Forelimb muscle (tissue), 1 donor: Measurements from ENCODE around the gene DTNBP1. TPM values are rescaled to one million over a fixed set of nuclear protein-coding genes. Genes with fewer than 3 reads are reported as not detected.

ENCODE experiments used
- DNase-seq: peaks from one replicate; pipeline ENCODE4 v3.0.0-alpha.2; 2013; ENCODE audit warnings: low read depth
- polyA plus RNA-seq: library from polyadenylated mRNA; unstranded; fragments of 120-200 nt; gene quantifications from one replicate; pipeline ENCODE4 v1.2.1, GENCODE V29; 2013; ENCODE audit not compliant: insufficient read length

Gene DTNBP1
- polyA plus RNA-seq, 1 donor: 18.3 TPM

DNA sequence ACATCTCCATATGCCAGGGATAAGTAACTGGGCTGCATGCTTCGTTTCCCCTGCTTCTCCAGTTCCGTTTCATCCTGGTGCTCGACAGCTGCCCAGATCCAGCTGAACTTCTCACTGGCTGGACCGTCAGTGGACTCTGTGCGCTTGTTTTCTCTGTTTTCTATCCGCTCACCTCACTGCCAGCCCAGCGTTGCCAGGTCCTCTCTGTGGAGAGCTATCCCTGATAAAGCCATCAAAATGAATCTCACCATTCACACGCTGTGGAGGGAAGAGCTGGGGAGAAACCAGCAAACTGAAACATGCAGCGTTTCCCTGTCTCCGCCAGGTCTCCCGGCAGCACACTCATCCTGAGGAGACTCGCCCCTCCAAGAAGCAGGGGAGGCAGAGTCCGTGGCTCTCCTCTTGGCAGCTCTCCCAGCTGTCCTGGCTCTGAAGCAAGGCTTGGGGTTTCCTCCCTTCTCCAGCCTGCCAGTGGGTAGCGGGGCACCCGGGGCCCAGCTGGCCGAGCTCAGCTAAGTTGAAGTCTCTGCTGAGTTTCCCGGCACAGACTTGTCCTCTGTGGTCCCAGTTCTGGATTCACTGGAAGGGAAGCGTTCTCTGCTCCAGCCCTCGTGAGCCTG is 160.9 kb downstream of the DTNBP1 start:
- DNase-seq: no peak

DNA sequence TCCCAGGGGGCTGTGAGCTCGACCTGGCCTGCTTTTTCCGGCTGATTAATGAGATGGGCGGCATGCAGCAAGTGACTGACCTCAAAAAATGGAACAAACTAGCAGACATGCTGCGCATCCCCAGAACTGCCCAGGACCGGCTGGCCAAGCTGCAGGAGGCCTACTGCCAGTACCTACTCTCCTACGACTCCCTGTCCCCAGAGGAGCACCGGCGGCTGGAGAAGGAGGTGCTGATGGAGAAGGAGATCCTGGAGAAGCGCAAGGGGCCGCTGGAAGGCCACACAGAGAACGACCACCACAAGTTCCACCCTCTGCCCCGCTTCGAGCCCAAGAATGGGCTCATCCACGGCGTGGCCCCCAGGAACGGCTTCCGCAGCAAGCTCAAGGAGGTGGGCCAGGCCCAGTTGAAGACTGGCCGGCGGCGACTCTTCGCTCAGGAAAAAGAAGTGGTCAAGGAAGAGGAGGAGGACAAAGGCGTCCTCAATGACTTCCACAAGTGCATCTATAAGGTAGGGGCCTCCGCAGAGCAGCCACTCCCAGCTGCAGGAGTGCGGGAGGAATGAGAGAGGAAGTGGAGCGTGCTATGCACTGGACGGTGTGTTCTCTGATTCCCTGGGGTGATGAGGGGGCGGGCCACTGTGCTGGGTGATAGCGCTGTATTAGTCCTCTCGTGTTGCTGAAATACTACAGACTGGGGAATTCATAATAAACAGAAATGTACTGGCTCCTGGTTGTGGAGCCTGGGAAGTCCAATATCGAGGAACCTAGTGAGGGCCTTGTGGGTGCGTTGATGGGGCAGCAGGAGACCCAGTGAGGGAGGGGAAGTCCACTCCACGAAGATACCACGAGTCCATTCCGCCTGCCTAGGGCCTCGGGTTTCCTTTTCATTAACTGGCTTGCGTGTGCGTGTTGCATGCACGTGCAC is 161.7 kb downstream of the DTNBP1 start:
- DNase-seq: no peak

DNA sequence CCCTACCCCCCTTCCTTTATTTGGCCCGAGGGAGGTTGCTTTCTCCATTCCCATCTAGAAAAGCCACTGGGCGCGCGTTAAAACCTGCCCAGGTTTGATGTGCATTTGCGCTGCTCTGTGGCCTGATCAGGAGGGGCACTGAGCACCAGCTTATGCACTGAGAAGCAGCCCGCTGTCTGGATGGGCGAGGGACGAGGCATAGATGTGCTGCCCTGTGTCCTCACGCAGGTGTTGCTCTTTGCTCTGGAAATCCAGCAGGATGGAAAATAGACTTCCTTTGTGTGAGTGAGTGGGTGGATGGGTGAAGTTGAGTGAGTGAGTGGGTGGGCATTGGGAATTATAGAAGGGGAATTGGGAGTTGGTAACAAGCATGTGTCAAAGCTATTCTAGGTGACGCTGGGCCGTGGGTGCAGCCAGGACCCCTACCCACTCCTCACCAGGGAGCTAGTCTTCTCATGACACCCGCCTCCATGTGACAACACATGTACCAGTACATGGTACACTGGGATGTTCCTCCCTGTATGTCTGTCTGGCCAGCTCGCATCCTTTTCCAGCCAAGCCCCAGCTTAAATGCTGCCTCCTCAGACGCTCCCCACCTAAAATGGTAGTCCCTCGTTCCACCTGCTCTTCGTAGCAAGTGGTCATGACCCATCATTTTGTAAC is 162.6 kb downstream of the DTNBP1 start:
- DNase-seq: no peak

DNA sequence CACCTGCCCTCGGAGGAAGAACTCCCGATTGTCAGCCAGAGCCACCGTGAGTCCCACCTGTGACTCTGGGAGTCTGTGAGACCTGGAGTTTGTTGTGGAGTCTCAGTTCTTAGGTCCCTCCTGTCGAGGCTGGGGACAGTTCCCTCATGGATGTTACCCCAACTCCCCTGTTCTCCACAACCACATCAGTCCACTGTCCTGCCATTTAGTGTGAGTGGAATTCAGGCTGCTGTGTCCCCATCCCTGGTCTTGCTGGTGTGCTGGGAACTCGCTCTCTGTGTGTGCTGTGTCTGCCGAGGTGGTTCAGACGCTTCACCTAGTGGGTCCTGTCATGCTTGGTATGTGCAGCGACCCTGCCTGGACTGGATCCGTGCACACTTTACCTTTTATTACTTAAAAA is 163.2 kb downstream of the DTNBP1 start:
- DNase-seq: no peak

DNA sequence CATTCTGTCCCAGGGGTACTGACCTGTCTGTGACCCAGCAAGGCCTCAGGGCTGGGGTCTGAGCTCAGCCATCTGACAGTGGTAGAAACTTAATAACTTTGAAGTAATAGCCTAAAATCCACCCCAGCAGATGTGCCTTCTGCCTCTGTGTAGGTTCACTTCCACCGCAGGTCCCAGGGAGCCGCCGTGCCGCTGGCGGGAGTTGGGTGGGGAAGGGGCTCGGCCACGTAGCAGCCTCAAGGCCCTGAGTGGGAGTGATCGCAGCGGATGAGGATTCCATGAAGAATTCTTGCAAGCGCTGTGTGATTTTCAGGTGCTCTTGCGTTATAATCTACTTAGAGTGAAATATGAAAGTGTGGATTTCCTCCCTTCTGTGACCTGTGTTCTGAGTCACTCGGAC is 163.7 kb downstream of the DTNBP1 start:
- no peak for DNase-seq

DNA sequence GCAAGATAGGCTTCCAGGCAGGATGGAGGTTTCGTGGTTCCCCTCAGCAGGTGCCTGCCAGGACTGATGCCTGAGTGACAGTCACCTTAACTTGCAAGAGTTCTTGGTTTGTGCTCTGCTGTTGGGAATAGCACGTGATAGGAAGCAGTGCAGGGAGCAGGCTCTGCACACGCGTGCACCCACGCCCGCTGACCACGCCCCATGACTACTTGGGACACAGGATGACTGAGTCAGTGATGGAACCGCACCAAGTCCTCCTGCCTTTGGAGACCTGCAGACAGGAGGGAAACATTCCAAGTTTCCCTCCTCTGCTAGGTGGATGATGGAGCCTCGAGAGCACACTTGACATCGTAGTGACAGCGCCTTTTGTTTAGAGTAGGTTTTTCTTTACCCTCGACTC is 164.2 kb downstream of the DTNBP1 start:
- DNase-seq: no peak

DNA sequence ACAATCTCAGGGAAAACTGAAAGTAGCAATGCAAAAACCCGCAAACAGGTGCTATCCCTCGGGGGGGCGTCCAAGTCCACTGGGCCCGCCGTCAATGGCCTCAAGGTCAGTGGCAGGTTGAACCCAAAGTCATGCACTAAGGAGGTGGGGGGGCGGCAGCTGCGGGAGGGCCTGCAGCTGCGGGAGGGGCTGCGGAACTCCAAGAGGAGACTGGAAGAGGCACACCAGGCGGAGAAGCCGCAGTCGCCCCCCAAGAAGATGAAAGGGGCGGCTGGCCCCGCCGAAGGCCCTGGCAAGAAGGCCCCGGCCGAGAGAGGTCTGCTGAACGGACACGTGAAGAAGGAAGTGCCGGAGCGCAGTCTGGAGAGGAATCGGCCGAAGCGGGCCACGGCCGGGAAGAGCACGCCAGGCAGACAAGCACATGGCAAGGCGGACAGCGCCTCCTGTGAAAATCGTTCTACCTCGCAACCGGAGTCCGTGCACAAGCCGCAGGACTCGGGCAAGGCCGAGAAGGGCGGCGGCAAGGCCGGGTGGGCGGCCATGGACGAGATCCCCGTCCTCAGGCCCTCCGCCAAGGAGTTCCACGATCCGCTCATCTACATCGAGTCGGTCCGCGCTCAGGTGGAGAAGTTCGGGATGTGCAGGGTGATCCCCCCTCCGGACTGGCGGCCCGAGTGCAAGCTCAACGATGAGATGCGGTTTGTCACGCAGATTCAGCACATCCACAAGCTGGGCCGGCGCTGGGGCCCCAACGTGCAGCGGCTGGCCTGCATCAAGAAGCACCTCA is 166.3 kb downstream of the DTNBP1 start:
- no peak for DNase-seq

DNA sequence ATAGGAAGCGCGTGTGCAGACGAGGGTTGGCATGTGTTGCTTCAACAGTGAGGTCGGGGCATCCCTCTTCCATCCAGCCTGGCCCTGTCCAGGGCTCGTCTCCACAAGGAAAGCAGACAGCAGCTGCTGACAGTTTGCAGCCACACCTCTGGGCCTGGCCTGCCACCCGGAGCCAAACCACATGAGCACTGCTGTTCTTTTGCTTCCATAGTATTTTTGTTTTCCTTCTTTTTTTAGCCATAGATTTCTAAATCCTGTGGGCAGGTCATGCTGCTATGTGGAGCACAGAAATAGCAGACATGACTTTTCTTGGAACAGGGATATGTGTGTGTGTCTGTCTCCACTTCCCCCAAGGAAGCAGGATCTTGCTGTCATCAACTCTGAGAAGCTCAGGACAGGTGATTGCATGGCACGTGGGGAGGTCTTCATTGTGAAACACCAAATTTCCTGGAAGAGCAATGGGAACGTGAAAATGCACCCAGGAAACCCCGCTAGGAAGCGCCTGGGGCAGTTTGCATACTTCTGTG is 167.4 kb downstream of the DTNBP1 start:
- DNase-seq: no peak

DNA sequence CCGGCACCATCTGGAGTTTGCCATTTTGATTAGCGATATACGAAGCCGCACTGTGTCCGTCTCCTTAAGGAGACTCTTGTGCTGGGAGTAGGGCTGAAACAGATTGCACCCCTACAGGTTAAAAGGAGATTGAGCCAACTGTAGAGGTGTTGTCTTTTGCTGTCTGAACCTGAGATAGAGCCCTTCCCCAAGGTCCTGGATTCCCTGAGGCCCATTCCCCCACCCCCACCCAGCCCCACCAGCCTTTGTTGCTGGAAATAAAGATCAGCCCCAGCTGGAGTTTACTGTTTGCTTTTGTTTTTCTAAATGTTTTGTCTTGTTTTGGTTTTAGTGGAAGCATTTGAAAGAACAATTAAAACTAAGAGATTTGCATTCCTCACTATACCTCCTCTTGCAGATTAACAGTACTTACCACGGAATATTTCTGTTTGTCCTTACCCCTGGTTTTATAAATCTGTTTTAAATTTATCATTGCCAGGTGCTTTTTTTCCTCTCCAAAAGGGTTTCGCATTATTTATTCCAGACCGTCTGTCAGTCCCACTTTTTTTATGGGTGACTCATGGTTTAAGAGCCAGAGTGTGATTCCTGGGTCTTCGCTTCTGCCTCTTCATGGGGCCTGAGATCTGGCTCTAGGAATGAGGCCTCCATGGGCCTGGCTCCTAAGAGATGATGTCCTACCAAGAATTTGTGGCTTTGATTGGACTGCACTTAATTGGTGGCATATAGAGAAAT is 169.2 kb downstream of the DTNBP1 start:
- DNase-seq: no peak

DNA sequence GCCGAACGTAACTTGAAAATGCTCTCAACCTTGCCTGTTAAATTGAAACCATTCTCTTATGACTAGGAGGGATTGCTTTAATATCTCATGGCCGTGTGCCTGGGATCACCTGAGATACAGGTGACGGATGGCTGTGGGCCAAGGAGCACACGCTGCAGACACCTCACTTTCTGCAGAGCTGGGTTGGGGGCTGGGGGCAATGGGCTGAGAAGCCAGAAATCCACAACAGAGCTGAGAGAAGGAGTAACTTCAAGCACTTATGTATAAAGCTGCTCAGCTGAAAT is 170.9 kb downstream of the DTNBP1 start:
- no peak for DNase-seq

DNA sequence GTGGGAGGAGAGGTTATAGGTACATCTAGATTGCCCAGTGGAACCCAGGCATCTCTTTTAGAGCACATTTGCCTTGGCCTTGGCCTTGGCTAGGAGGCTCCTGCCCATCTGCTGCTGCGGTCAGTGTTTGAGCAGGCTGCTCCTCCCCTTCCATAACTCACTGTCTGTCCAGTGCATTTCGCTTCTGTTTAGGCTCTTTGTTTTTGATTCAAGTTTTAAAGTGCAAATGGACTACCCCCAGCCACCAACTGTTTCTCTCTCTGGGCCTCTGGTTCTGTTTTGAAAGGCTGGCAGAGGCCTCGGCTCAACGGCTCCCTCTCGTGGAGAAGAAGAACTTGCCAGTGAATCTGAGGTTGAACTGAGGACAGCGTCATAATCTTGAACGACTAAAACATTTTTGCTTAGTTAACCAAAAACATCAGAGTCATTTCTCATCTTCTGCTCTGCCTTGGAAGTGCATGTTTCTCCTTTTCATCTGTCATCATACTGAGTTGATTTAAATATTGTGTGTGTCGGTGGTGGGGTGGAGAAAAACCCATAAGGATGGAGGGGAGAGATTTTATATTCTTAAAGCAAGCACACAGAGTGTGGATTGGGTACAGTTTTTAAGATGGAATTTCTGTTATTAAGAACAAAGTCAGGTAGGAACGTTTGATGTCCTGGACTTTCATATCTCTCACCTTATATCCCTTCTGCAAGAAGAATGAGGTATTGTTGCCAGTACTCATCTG is 171.4 kb downstream of the DTNBP1 start:
- peak; percentile 39 for DNase-seq

DNA sequence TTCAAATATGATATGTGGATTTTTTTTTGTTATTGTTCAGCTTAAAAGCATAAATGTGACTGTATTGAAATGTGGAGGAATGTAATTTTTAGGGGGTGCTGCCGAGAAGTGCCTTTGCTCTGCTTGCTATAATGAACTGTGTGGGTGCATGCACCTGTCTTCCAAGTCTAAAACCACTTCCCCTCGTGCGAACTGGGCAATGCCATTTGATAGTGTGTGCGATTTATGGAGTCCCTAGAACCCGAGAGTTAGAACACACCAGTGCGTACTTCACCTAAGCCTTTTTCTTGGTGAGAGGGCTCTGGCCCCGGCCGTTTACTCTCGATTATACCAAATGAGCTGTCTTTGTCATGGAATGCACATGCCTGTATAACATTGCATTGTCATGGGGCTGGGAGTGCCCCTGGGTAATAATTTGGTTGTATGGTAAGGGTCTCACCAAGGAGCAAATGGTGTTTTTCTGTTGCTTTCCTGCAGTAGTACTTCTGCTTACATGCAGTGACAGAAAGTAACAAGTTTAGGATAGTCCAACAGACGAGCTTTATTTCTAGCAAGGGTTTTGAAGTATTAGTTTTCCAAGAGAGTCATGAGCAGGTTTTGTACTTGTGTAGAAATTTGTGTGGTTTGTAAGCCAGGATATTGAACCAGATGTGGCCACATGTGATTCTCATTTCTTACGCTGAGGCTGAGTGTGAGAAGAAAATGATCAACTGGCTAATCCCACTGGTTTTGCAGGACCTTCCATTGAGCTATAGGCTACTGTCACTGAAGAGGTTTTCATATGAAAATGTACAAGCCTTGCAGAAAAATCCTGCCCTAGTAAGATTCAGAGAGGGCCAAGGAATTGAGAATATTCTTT is 172.4 kb downstream of the DTNBP1 start:
- DNase-seq: no peak

DNA sequence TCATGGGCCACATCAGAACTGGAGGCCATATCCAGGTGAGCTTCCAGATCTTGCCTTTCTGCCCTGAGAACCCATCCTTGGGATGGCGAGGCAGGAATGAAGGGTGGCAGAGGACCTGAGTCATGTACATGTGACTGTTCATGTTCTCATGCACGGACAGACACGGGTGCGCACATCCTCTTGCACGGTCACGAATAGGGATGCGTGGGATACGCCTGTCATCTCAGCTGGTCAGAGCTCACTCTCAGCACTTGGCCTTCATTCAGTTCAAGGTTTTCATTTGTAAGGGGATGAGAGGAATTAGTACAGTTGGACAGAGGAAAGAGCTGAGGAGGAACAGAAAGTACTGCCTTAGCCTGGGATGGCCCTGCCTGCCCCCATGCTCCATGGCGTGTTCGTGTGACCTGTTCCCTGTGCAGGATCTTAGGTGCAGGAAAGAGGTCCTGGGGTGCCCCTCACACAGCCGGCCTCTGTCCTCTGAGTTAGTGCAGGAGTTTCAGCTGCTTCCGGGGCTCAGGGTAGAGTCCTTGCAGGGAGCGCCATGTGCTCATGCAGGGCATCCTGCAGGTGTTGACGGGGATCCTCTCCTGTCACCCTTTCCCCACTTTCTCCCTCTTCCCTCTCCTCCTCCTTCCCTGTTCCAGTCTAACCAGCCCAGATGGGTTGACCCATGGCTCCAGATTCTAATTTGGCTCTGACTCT is 173.4 kb downstream of the DTNBP1 start:
- DNase-seq: no peak

DNA sequence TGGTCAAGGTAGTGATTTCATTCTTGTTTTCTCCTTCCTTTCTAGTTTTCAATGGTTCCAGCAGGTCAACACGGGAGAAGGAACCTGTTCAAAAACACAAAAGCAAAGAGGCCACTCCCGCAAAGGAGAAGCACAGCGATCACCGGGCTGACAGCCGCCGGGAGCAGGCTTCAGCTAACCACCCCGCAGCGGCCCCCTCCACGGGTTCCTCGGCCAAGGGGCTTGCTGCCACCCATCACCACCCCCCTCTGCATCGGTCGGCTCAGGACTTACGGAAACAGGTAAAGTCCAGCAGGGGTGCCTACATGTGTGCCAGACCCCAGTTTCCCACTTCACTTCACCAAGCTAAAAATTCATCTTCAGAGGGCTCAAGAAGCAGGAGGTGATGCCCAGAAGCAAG is 175.6 kb downstream of the DTNBP1 start:
- DNase-seq: no peak

DNA sequence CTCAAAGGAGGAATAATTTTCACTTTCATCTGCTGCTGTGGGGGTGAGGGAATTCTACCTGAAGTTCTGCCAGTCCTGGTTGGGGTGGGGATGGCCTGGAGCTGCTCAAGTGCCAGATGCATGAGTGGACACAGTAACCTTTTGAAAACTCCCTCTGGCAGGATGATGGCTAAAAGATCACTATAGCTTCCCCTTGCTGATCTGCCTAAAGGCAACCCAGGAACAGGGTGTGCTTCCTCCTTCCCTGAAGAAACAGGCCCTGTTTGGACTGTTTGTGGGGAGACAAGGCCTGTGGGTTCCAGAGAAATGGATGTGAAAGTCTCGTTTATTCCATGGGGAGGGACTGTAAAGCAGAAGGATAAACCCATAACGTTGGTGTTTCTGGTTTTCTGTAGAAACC is 176.9 kb downstream of the DTNBP1 start:
- DNase-seq: no peak

DNA sequence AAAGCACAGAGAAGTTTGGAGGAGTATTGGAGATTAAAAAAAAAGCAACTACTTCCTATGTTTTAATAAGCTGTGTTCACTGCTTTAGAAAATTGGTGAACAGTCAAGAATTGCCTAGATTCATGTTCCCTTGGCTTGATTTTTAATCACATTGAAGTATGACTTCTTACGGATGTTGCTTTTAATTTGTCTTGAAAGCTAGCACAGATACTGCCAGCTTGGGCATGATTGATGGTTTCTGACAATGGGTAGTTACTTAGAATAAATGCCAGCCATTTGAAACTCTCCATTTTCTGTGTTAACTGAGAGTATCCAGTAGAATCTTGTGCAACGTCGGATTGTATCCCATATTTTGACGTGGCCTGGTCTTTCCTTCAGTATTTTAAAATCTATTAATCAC is 178.0 kb downstream of the DTNBP1 start:
- no peak for DNase-seq

DNA sequence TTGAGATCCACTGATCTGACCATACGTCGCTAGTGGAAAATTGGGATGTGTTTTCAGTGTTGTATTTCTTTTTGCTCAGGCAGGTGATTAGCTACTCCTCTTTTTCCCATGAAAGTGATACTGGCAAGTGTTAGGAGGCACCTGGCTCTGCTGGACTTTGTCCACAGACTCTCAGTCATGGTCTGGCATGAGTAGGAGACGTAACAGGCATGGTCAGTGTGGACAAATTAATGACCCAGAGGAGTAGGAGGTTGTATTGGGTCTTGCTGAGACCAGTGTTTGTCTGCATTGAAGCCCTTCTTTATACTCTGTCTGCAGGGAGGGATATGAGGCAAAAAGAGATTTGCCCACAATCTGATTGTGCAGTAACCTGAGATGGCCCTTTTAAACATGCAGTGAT is 178.7 kb downstream of the DTNBP1 start:
- DNase-seq: no peak

DNA sequence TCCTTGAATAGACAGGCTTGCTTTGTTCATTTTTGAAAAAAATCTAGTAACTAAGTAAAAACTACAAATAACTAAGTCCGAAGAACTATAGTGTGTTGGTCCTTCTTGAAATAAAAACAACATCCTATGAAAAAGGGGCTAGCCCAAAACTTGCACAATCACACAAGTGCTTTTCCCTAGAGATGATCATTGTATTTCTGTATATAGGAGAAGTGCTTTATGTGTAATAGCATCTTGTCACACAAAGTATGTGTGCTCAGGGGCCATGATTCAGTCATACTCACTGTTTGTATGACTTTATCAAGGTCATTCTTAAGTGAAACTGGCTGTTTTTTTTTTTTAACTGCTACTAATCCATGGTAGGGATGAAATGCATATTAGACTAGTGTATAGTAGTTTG is 179.8 kb downstream of the DTNBP1 start:
- no peak for DNase-seq
